HG03139 (cell line): ENCODE measurements around the gene BMP8A.
"Not testable (repeated sequence)": the region's sequence is repeated elsewhere in the genome, so short reads cannot be mapped to it uniquely, and the experiment has no call there.

ENCODE experiments used
- ATAC-seq: cut with Tn5 transposase; IDR thresholded peaks from one replicate; pipeline ENCODE4 v1.9.1; 2021; ENCODE audit not compliant: unreplicated experiment

The BMP8A gene

DNA sequence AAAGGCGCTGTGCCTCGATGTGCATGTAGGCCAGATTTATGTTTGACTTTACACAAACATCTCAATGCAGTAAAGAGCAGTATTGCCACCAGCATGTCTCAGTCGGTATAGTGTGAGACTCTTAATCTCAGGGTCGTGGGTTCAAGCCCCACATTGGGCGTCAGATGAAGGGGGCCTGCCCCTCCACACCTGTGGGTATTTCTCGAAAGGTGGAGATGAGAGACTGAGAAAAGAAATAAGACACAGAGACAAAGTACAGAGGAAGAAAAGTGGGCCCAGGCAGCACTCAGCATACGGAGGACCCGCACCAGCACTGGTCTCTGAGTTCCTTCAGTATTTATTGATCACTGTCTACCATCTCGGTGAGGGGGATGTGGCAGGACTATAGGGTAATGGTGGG lies 13.0 kb downstream of the BMP8A start:
- ATAC-seq = not testable (repeated sequence)

DNA sequence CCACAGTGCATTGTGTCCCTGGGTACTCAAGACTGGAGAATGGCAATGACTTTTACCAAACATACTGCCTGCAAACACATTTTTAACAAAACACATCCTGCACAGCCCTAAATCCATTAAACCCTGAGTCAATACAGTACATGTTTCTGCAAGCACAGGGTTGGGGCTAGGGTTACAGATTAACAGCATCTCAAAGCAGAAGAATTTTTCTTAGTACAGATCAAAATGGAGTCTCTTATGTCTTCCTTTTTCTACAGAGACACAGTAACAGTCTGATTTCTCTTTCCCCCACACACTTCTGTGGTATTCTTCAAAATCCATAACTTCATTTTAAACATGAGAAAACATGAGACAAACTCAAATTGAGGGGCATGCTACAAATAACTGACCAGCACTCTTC lies 13.9 kb downstream of the BMP8A start:
- ATAC-seq = no peak

GRCh38 chr1:39507230-39507928 lies 15.9 kb downstream of the BMP8A start:
- ATAC-seq = no peak

GRCh38 chr1:39508266-39508665 lies 16.8 kb downstream of the BMP8A start:
- ATAC-seq = no peak

- peak; percentile 6 for ATAC-seq
Measured at GRCh38 chr1:39508857-39509305, 17.4 kb downstream of the BMP8A start.

DNA sequence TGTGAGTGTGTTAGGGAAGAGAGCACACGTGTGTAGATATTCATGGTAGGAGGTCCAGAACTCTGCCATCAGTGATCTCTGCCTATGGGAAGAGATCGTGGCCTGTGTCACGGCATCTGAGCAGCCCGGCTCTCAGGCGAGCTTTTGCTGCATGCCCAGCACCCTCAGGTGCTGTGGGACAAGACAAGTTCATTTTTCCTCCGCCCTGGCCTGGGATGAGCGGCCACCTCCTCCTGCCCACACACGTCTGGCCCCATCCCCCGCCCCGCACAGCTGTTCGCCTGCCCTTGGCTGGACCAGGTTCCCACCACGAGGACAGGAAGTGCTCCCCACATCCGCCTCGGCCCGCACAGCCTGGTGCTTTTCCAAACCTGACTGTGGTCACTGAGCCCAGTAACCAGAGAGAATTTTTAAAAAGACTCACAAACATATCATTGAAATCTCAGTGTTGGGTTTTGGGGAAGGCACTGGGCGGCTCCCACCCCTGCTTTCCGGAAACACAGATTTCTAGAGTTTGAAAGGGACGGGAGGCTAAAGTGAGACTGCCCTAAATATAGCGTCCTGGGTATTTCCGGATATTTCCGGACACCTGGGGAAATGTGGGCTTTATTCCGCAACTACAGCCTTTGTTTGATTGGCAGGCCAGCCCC lies 18.0 kb downstream of the BMP8A start:
- ATAC-seq = peak; percentile 55

DNA sequence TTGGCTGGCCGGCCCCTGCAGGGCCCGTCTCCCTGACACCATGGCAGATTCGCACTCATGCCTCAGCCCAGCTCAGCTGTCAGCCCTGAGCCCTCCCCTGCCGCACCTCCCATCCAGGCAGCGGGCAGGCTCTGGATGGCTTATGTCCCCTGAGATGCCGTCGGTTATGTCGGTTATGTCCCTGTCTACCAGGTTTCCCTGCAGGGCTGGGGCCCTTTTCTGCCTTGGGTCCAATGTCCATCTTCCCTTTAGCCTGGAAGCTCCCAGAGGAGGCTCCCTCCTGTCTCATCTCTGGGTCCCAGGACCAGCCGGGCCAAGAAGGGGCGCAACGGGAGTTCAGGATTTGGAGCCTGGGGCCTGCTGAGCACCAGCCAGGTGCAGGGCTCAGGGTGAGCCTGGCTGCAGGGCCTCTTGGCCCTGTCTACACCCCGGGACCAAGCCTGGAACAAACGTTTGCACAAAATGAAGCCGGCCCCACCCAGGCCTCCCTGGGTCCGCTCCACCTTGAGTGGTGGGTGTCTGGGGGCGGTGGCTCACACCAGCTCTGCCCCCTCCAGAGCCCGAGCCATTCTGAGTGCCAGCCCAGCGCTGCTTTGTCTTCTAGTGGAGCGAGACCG lies 19.2 kb downstream of the BMP8A start:
- not testable (repeated sequence) for ATAC-seq

- ATAC-seq = not testable (repeated sequence)
Measured at GRCh38 chr1:39511477-39511876, 20.0 kb downstream of the BMP8A start.

GRCh38 chr1:39512234-39512847 lies 20.9 kb downstream of the BMP8A start:
- not testable (repeated sequence) for ATAC-seq

GRCh38 chr1:39514710-39515124 lies 23.3 kb downstream of the BMP8A start:
- ATAC-seq = not testable (repeated sequence)

GRCh38 chr1:39515131-39516086 lies 24.0 kb downstream of the BMP8A start:
- ATAC-seq = not testable (repeated sequence)

GRCh38 chr1:39516841-39517240 lies 25.4 kb downstream of the BMP8A start:
- not testable (repeated sequence) for ATAC-seq

GRCh38 chr1:39517936-39518335 lies 26.5 kb downstream of the BMP8A start:
- ATAC-seq = not testable (repeated sequence)

DNA sequence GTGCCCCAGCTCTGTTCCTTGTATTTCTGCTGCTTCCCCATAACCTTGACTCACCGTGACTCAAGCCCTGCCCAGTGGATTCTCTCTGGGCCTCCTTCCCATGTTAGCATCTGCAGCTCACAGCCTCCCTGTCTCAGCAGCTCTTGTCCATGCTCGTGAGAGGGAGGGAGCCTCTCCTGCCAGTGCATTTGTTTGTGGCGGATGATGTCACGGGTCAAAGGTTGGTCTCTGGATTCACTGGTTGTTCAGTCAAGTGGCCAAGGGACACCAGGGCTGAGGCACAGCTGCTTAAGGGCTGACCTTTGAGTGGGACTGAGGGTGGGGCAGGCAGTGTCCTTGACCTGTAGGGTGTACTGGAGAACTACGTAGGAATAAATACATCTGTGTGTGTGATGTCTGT lies 27.9 kb downstream of the BMP8A start:
- ATAC-seq = not testable (repeated sequence)

DNA sequence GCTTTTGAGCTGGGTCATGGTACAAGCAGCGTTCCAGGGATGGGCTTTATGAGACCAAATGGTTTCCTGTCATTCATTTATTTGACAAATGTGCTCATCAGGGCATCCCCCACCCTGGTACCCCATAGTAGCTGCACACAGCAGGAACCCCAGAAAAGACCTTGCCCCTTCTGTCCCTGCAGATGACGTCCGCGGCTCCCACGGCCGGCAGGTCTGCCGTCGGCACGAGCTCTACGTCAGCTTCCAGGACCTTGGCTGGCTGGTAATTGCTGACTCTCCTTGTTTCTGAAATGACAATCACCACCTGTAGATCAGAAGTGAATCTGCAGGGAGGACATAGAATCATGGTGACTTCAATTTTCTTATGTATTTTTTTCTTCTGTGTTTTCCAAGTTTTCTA lies 30.8 kb downstream of the BMP8A start:
- ATAC-seq = not testable (repeated sequence)

GRCh38 chr1:39522661-39523567 lies 31.5 kb downstream of the BMP8A start:
- no peak for ATAC-seq

- no peak for ATAC-seq
Measured at GRCh38 chr1:39524171-39524570, 32.7 kb downstream of the BMP8A start.

GRCh38 chr1:39524591-39525365 lies 33.3 kb downstream of the BMP8A start:
- ATAC-seq = no peak
